Common myeloid progenitor, CD34-positive (primary cell): ENCODE results near the gene PAGR1.

ENCODE experiments used
- CTCF ChIA-PET: fragments of 350-600 bp; sonication (Branson Sonifier 250); formaldehyde crosslinking; loops from one replicate; lab custom pipeline; 2021; ENCODE audit warnings: antibody characterized with exemption; lab: Charles Lee
- POLR2A ChIA-PET: fragments of 350-600 bp; sonication (Branson Sonifier 250); formaldehyde crosslinking; loops from one replicate; lab custom pipeline; 2021; ENCODE audit warnings: antibody characterized with exemption; lab: Charles Lee
- DNase-seq, 3 donors: peaks; one replicate each; pipeline versions ENCODE4 v3.0.0 to v3.0.0-alpha.2; 2013
- H3K27ac ChIP-seq, 2 experiments: 1 replicate in 1 of 2; 2 replicates in 1 of 2; pipeline ENCODE4 v1.7.0; 2013; ENCODE audit warnings: inconsistent platforms in 2 of 2, low read length in 2 of 2, mild to moderate bottlenecking in 2 of 2, low read depth in 1 of 2, moderate library complexity in 1 of 2; ENCODE audit not compliant: severe bottlenecking in 2 of 2, insufficient read depth in 1 of 2, poor library complexity in 1 of 2
- H3K27me3 ChIP-seq, 5 experiments: replicated peaks in 2 of 5; 1 replicate in 3 of 5; 2 replicates in 2 of 5; pipeline versions ENCODE4 v1.6.1 to v1.7.0; 2013; ENCODE audit warnings: low read length in 4 of 5, mild to moderate bottlenecking in 2 of 5, moderate library complexity in 2 of 5, inconsistent platforms in 1 of 5; ENCODE audit not compliant: insufficient read depth in 5 of 5, control insufficient read depth in 4 of 5
- H3K36me3 ChIP-seq, 4 experiments: 1 replicate in 2 of 4; 2 replicates in 2 of 4; pipeline versions ENCODE4 v1.6.1 to v1.7.0; 2013; ENCODE audit warnings: low read length in 3 of 4, control low read depth in 1 of 4, mild to moderate bottlenecking in 1 of 4; ENCODE audit not compliant: control insufficient read depth in 4 of 4, insufficient read depth in 4 of 4
- H3K4me1 ChIP-seq, 4 experiments: 1 replicate in 3 of 4; 2 replicates in 1 of 4; pipeline versions ENCODE4 v1.6.1 to v1.7.1; 2013; ENCODE audit warnings: low read length in 3 of 4, mild to moderate bottlenecking in 3 of 4, control low read depth in 1 of 4, inconsistent platforms in 1 of 4, moderate library complexity in 1 of 4; ENCODE audit not compliant: control insufficient read depth in 4 of 4, insufficient read depth in 4 of 4; ENCODE audit errors: control extremely low read depth in 1 of 4
- H3K4me3 ChIP-seq, 7 experiments: 1 replicate in 4 of 7; 2 replicates in 3 of 7; pipeline versions ENCODE4 v1.5.1 to v1.7.0; 2013; ENCODE audit warnings: mild to moderate bottlenecking in 7 of 7, low read length in 6 of 7, moderate library complexity in 6 of 7, inconsistent platforms in 2 of 7, low read depth in 2 of 7, control low read depth in 1 of 7; ENCODE audit not compliant: insufficient read depth in 4 of 7, control insufficient read depth in 1 of 7; ENCODE audit errors: extremely low read depth in 1 of 7
- H3K9me3 ChIP-seq, 5 experiments: 1 replicate in 4 of 5; 2 replicates in 1 of 5; pipeline versions ENCODE4 v1.6.1 to v1.7.1; 2013; ENCODE audit warnings: low read length in 4 of 5, mild to moderate bottlenecking in 2 of 5, inconsistent platforms in 1 of 5, low read depth in 1 of 5, moderate library complexity in 1 of 5; ENCODE audit not compliant: control insufficient read depth in 4 of 5, insufficient read depth in 2 of 5; ENCODE audit errors: control extremely low read depth in 1 of 5
- WGBS: methylation state at CpG from one replicate; pipeline ENCODE4 v1.1.5; 2013; ENCODE audit not compliant: insufficient coverage; 5-methylcytosine and 5-hydroxymethylcytosine counted together

The PAGR1 gene

GRCh38 chr16:29812754-29813643 lies 3.0 kb upstream of the PAGR1 start:
- WGBS = 86% methylated on average over 6 of the region's 9 CpGs

GRCh38 chr16:29813644-29814562 lies 2.0 kb upstream of the PAGR1 start:
- H3K4me1 ChIP-seq = peaks cover 4 to 70% (median 61%) of the 10 kb centered on the region in 4 experiments
- 90% methylated on average over 21 of the region's 24 CpGs for WGBS
- DNase-seq = no peak
- no peak overlapping the region for H3K4me3 ChIP-seq
- H3K27me3 ChIP-seq = peaks cover 0 to 20% (median 8%) of the 10 kb centered on the region in 5 experiments
- POLR2A ChIA-PET = no interaction called here
- H3K36me3 ChIP-seq = peaks cover 2 to 31% (median 17%) of the 10 kb centered on the region in 4 experiments
- CTCF ChIA-PET = interaction anchor here (0.9 to 2.0 kb wide), 3 partner anchors 34 to 114 kb away, joined by 4 to 5 read pairs (median 5); no protein-coding TSS in a partner anchor
- no peaks in the 10 kb centered on the region for H3K9me3 ChIP-seq
- H3K27ac ChIP-seq = no peak overlapping the region

More at GRCh38 chr16:29812754-29813643, 3.0 kb upstream of the PAGR1 start:
- ChIA-PET POLR2A (interaction anchor here (0.8 kb wide), 1 partner anchor 10 kb away, joined by 3 read pairs; no protein-coding TSS in a partner anchor), CTCF (interaction anchor here (0.9 to 1.1 kb wide), 3 partner anchors 36 to 113 kb away, joined by 4 to 5 read pairs (median 4); no protein-coding TSS in a partner anchor)
- Histone ChIP-seq H3K4me1 (peaks cover 6 to 71% (median 69%) of the 10 kb centered on the region in 4 experiments), H3K36me3 (peaks cover 2 to 31% (median 16%) of the 10 kb centered on the region in 4 experiments), H3K4me3 (peak overlapping the region in 1 of 7 experiments; percentile 70), H3K27me3 (peaks cover 0 to 20% (median 8%) of the 10 kb centered on the region in 5 experiments), H3K27ac (no peak overlapping the region), H3K9me3 (no peaks in the 10 kb centered on the region)
- DNase-seq = no peak

DNA sequence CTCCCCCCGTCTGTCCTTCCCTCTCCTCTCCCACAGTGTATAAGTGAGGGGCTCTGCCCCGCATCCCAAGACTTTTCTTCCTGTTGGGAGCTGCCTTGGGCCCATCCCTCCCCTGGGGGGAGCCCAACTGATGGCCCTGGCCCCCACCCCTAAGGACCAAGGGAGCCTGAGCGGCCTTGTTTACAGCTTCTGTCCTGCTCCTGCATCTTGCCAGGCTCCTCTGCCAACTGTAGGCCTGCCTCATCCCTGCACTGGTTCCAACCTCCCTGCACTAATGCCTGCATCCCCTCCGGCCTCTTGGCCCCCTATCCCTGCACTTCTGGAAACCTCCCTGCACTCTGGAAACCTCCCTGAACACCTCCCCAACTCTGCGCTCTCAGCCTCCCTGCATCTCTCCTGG lies 1.4 kb upstream of the PAGR1 start:
- Histone ChIP-seq H3K27me3 (peaks cover 0 to 20% (median 8%) of the 10 kb centered on the region in 5 experiments), H3K36me3 (peaks cover 0 to 31% (median 17%) of the 10 kb centered on the region in 4 experiments), H3K27ac (no peak overlapping the region), H3K9me3 (no peaks in the 10 kb centered on the region), H3K4me3 (peak overlapping the region in 2 of 7 experiments; percentile 89 to 96), H3K4me1 (peaks cover 4 to 70% (median 58%) of the 10 kb centered on the region in 4 experiments)
- DNase-seq = no peak
- POLR2A ChIA-PET = interaction anchor here (0.6 kb wide), 1 partner anchor 22 kb away, joined by 3 read pairs; no protein-coding TSS in a partner anchor
- CTCF ChIA-PET = interaction anchor here (1.3 to 2.0 kb wide), 2 partner anchors 15 to 33 kb away, joined by 5 to 8 read pairs; no protein-coding TSS in a partner anchor
- 100% methylated on average over 4 of the region's 5 CpGs for WGBS

DNA sequence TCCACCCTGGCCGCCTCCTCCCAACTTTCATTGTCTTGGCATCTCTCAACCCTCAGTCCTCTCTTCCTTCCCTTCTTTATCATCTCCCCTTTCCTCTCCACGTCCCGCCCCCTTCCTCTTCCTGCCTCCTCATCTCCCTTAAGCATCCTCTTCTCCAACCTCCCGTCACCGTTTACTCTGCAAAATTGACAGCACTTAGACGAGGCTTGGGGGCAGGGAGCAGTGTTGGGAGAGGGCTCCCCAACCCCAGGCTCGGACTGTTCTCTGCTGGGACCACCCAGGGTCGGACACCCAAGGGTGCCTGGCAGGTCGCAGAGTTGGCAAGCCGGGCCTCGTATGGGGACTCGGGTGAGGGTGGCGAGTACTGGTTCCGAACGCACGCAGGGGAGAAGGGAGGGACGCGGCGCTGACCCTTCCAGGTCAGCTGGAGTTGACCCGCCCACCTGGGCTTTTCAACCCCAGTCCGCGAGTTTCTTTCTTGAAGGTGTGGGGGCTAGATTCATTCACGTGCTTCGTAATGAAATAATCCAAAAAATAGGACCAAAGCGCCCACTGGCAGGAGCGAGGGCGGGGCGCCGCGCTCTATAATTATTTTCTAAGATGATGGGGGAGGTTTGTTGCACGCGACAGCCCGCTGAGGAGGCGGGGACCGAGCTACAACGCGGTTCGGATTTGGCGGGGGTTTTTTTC lies 775 bp upstream of the PAGR1 start:
- H3K27me3 ChIP-seq = peaks cover 0 to 20% (median 8%) of the 10 kb centered on the region in 5 experiments
- peaks cover 0 to 31% (median 15%) of the 10 kb centered on the region in 4 experiments for H3K36me3 ChIP-seq
- H3K4me1 ChIP-seq = peaks cover 7 to 70% (median 58%) of the 10 kb centered on the region in 4 experiments
- POLR2A ChIA-PET = interaction anchor here (0.6 to 2.2 kb wide), 2 partner anchors 8 to 22 kb away, joined by 3 to 12 read pairs; partner anchors contain the start of gene MAZ
- WGBS = 8% methylated on average over 27 of the region's 39 CpGs
- H3K27ac ChIP-seq = no peak overlapping the region
- no peak for DNase-seq
- H3K9me3 ChIP-seq = no peaks in the 10 kb centered on the region
- H3K4me3 ChIP-seq = peak overlapping the region; percentile 13 to 96 (median 89)
- CTCF ChIA-PET = interaction anchor here (0.5 to 7.2 kb wide), 13 partner anchors 9 to 544 kb away, joined by 3 to 46 read pairs (median 3); partner anchors contain the start of gene MAZ

- no peaks in the 10 kb centered on the region for H3K9me3 ChIP-seq
- POLR2A ChIA-PET = interaction anchor here (2.2 kb wide), 1 partner anchor 10 kb away, joined by 12 read pairs; the partner anchor contains the start of gene MAZ
- CTCF ChIA-PET = interaction anchor here (1.1 to 7.2 kb wide), 4 partner anchors 9 to 125 kb away, joined by 3 to 46 read pairs (median 8); no protein-coding TSS in a partner anchor
- peaks cover 0 to 19% (median 8%) of the 10 kb centered on the region in 5 experiments for H3K27me3 ChIP-seq
- H3K4me3 ChIP-seq = peak overlapping the region; percentile 87 to 96 (median 90)
- peaks cover 13 to 70% (median 59%) of the 10 kb centered on the region in 4 experiments for H3K4me1 ChIP-seq
- WGBS = 0% methylated on average over 25 of the region's 37 CpGs
- H3K36me3 ChIP-seq = peaks cover 0 to 22% (median 12%) of the 10 kb centered on the region in 4 experiments
- peak overlapping the region; percentile 7 to 75 for H3K27ac ChIP-seq
- DNase-seq = peak in 2 of 3 donors; percentile 69 to 76
Measured at GRCh38 chr16:29816694-29817441, 916 bp downstream of the PAGR1 start.
